OCI-LY1 (cell line): Measurements from ENCODE around the gene C8B.

Source experiments
- H2AFZ ChIP-seq: fragments of 200-600 bp; sonication (generic), shearing (Covaris generic); 2 replicates; pipeline ENCODE4 v1.6.0; 2014; ENCODE audit warnings: antibody characterized with exemption, mild to moderate bottlenecking, low read length
- H3F3A ChIP-seq: fragments of 200-600 bp; sonication (generic), shearing (Covaris generic); 2 replicates; pipeline ENCODE4 v1.6.0; 2014; ENCODE audit warnings: mild to moderate bottlenecking, antibody characterized with exemption, low read length, moderate library complexity; ENCODE audit not compliant: insufficient read depth
- H3K27ac ChIP-seq: fragments of 200-600 bp; sonication (generic); 2 replicates; pipeline ENCODE4 v1.5.1; 2014; ENCODE audit warnings: low read length, mixed run types, mild to moderate bottlenecking, low read depth; ENCODE audit not compliant: poor library complexity, severe bottlenecking
- H3K27me3 ChIP-seq: fragments of 200-600 bp; sonication (generic); 2 replicates; pipeline ENCODE4 v1.6.0; 2014; ENCODE audit warnings: antibody characterized with exemption, mild to moderate bottlenecking, low read length, moderate library complexity; ENCODE audit not compliant: insufficient read depth
- H3K36me3 ChIP-seq: fragments of 200-600 bp; sonication (generic); 2 replicates; pipeline ENCODE4 v1.6.1; 2014; ENCODE audit warnings: mild to moderate bottlenecking, antibody characterized with exemption, low read length, moderate library complexity, mixed read lengths; ENCODE audit not compliant: insufficient read depth
- H3K4me1 ChIP-seq: fragments of 200-600 bp; sonication (generic); 2 replicates; pipeline ENCODE4 v1.5.1; 2014; ENCODE audit warnings: mild to moderate bottlenecking, low read length, moderate library complexity; ENCODE audit not compliant: insufficient read depth, severe bottlenecking
- H3K4me2 ChIP-seq: fragments of 200-600 bp; sonication (generic), shearing (Covaris generic); 2 replicates; pipeline ENCODE4 v1.6.1; 2014; ENCODE audit warnings: low read length
- H3K4me3 ChIP-seq: fragments of 200-600 bp; sonication (generic); 2 replicates; pipeline ENCODE4 v1.5.1; 2014; ENCODE audit warnings: low read length, low read depth, mild to moderate bottlenecking, mixed read lengths; ENCODE audit not compliant: poor library complexity, severe bottlenecking
- H3K79me2 ChIP-seq: fragments of 200-600 bp; shearing (Covaris generic); 2 replicates; pipeline ENCODE4 v1.6.1; 2016; ENCODE audit warnings: mixed run types, low read length, mixed read lengths; ENCODE audit not compliant: insufficient read depth
- H3K9ac ChIP-seq: fragments of 200-600 bp; sonication (generic), shearing (Covaris generic); 2 replicates; pipeline ENCODE4 v1.6.1; 2014; ENCODE audit warnings: mild to moderate bottlenecking, low read length, mixed read lengths
- H3K9me2 ChIP-seq: fragments of 200-600 bp; sonication (generic), shearing (Covaris generic); 2 replicates; pipeline ENCODE4 v1.6.1; 2014; ENCODE audit warnings: low read depth, mild to moderate bottlenecking, low read length, mixed read lengths
- H3K9me3 ChIP-seq: fragments of 200-600 bp; shearing (Covaris generic); 2 replicates; pipeline ENCODE4 v1.6.1; 2014; ENCODE audit warnings: low read length, mixed read lengths
- H4K20me1 ChIP-seq: fragments of 200-600 bp; sonication (generic), shearing (Covaris generic); 2 replicates; pipeline ENCODE4 v1.6.0; 2016; ENCODE audit warnings: mild to moderate bottlenecking, low read length; ENCODE audit not compliant: insufficient read depth
- EZH2 ChIP-seq: fragments of 200-600 bp; sonication (generic), shearing (Covaris generic); IDR thresholded peaks from 2 replicates; pipeline ENCODE4 v1.8.0; 2017; ENCODE audit warnings: borderline replicate concordance, mixed run types, mild to moderate bottlenecking, antibody characterized with exemption, low read length, moderate library complexity, mixed read lengths
- TF ChIP-seq, protein P1 (sequence below): fragments of 200-600 bp; sonication (generic), shearing (Covaris generic); IDR thresholded peaks from 2 replicates; pipeline ENCODE4 v1.5.1; 2017; ENCODE audit warnings: mild to moderate bottlenecking, antibody characterized with exemption, low read length, moderate library complexity, mixed read lengths

Gene C8B

DNA sequence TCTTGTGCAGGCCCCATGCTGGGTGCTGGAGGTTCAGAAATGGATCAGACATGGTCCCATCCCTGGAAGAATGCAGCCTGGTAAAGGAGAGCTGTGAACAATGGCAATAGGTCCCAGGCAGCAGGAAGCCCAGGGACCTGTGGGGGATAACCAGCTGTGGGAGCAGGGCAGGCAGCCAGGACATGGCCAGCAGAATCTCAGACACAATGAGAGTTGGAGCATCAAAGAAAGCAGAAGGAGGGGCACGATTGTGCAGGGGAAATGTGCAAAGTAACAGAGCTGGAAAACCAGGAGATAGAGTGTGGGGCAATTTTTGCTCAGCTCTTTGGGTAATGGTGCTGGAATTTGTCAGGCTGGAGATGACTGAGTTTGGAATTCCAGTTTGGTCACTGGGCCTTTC is 44.3 kb downstream of the C8B start:
- H4K20me1 ChIP-seq, result no peaks in the 10 kb centered on the region
- no peaks in the 10 kb centered on the region for H3K27me3 ChIP-seq
- H3K9me2 ChIP-seq, result no peaks in the 10 kb centered on the region
- H3K79me2 ChIP-seq, result no peaks in the 10 kb centered on the region
- no peak overlapping the region for H3K4me3 ChIP-seq
- no peak overlapping the region for H3K27ac ChIP-seq
- no peaks in the 10 kb centered on the region for H3F3A ChIP-seq
- no peak overlapping the region for H3K9ac ChIP-seq
- no peak overlapping the region for H3K4me2 ChIP-seq
- no peak overlapping the region for H2AFZ ChIP-seq
- no peak for TF ChIP-seq EZH2
- TF ChIP-seq, protein P1, sequence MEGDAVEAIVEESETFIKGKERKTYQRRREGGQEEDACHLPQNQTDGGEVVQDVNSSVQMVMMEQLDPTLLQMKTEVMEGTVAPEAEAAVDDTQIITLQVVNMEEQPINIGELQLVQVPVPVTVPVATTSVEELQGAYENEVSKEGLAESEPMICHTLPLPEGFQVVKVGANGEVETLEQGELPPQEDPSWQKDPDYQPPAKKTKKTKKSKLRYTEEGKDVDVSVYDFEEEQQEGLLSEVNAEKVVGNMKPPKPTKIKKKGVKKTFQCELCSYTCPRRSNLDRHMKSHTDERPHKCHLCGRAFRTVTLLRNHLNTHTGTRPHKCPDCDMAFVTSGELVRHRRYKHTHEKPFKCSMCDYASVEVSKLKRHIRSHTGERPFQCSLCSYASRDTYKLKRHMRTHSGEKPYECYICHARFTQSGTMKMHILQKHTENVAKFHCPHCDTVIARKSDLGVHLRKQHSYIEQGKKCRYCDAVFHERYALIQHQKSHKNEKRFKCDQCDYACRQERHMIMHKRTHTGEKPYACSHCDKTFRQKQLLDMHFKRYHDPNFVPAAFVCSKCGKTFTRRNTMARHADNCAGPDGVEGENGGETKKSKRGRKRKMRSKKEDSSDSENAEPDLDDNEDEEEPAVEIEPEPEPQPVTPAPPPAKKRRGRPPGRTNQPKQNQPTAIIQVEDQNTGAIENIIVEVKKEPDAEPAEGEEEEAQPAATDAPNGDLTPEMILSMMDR, result no peak
- no peaks in the 10 kb centered on the region for H3K4me1 ChIP-seq
- no peaks in the 10 kb centered on the region for H3K36me3 ChIP-seq
- no peaks in the 10 kb centered on the region for H3K9me3 ChIP-seq

DNA sequence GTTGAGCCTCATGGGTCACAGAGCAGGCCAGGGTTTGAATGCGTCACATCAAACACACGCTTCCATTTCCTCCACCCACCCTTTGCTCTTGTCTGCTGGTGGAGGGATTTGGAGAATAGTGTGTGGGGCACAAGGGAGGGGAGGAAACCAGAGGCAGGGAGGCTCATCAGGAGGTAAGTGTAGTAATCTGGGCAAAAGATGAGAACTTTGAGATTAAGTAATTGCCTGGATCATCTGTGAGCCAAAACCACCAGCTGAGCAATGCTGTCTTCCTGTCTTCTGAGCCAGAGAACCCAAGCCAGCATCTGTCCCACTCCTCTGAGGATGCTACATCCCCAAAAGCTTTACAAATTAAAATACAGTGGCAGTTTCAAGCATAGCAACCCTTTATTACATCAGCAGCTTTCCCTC is 45.2 kb downstream of the C8B start:
- Histone ChIP-seq H3F3A (no peaks in the 10 kb centered on the region), H2AFZ (no peak overlapping the region), H4K20me1 (no peaks in the 10 kb centered on the region), H3K9me3 (no peaks in the 10 kb centered on the region), H3K27ac (no peak overlapping the region), H3K27me3 (no peaks in the 10 kb centered on the region), H3K9ac (no peak overlapping the region), H3K9me2 (no peaks in the 10 kb centered on the region), H3K4me1 (no peaks in the 10 kb centered on the region), H3K4me2 (no peak overlapping the region), H3K4me3 (no peak overlapping the region), H3K36me3 (no peaks in the 10 kb centered on the region), H3K79me2 (no peaks in the 10 kb centered on the region)
- TF ChIP-seq, protein P1, result no peak
- TF ChIP-seq EZH2, result no peak

DNA sequence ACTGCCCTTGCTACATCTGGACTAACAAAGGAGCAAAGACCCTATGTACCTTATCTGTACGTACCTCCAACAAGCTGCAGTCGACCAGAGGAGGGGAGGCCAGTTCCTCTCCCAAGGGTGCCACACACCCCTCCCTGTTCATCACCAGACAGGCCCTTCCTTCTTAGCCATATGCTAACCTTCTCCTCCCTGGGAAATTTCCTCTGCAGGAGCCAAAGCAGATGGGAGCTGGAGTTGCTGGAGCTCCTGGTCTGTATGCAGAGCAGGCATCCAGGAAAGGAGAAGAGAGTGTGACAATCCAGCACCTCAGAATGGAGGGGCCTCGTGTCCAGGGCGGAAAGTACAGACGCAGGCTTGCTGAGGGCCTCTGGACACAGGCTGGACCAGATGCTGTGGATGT is 48.5 kb downstream of the C8B start:
- no peaks in the 10 kb centered on the region for H3F3A ChIP-seq
- no peak overlapping the region for H3K4me2 ChIP-seq
- H3K9ac ChIP-seq, result no peak overlapping the region
- H3K4me1 ChIP-seq, result no peaks in the 10 kb centered on the region
- TF ChIP-seq EZH2, result no peak
- TF ChIP-seq, protein P1, result no peak
- no peak overlapping the region for H2AFZ ChIP-seq
- no peak overlapping the region for H3K27ac ChIP-seq
- H3K9me3 ChIP-seq, result no peaks in the 10 kb centered on the region
- H4K20me1 ChIP-seq, result no peaks in the 10 kb centered on the region
- no peaks in the 10 kb centered on the region for H3K9me2 ChIP-seq
- H3K36me3 ChIP-seq, result no peaks in the 10 kb centered on the region
- H3K79me2 ChIP-seq, result no peaks in the 10 kb centered on the region
- no peak overlapping the region for H3K4me3 ChIP-seq
- H3K27me3 ChIP-seq, result no peaks in the 10 kb centered on the region
